OCI-LY3 (cell line): ENCODE data around the gene PLD1.

Experiments
- CTCF ChIP-seq: fragments of 200-600, 300-600 bp; sonication (generic); IDR thresholded peaks from 2 replicates; pipeline ENCODE4 v1.5.1; 2014; ENCODE audit warnings: antibody characterized with exemption, low read length, low read depth
- EZH2phosphoT487 ChIP-seq: fragments of 200-600 bp; shearing (Covaris generic); IDR thresholded peaks from 2 replicates; pipeline ENCODE4 v1.6.1; 2018; ENCODE audit warnings: antibody characterized with exemption, mixed run types, low read depth

GRCh38 chr3:171743327-171744157 is 66.7 kb downstream of the PLD1 start:
- TF ChIP-seq CTCF (no peak), EZH2phosphoT487 (no peak)
